Measurements from ENCODE around the gene RAB9B.
"Not testable (repeated sequence)": the region's sequence is repeated elsewhere in the genome, so short reads cannot be mapped to it uniquely, and the experiment has no call there.

The RAB9B gene

GRCh38 chrX:103831803-103832544, at the start of gene RAB9B:
TSS of gene RAB9B (minus strand) at chrX:103832257. CDS start at chrX:103825784, 6,473 bp downstream.
- DNase-seq (ENCODE audit: low read depth): no peak

GRCh38 chrX:103879339-103879738, 47.3 kb upstream of the RAB9B start:
- no peak for DNase-seq (ENCODE audit: low read depth)

- no peak for DNase-seq (ENCODE audit: low read depth)
Observed at GRCh38 chrX:103878466-103879122, 46.5 kb upstream of the RAB9B start.

- no peak for DNase-seq (ENCODE audit: low read depth)
Observed at GRCh38 chrX:103877571-103877970, 45.5 kb upstream of the RAB9B start.

GRCh38 chrX:103864886-103865534, 33.0 kb upstream of the RAB9B start:
- DNase-seq (ENCODE audit: low read depth): no peak

- DNase-seq (ENCODE audit: low read depth): no peak
Observed at GRCh38 chrX:103864149-103864548, 32.1 kb upstream of the RAB9B start.

- DNase-seq (ENCODE audit: low read depth): no peak
Observed at GRCh38 chrX:103861200-103861599, 29.1 kb upstream of the RAB9B start.

- DNase-seq (ENCODE audit: low read depth): no peak
Observed at GRCh38 chrX:103849558-103849957, 17.5 kb upstream of the RAB9B start.

GRCh38 chrX:103847174-103847870, 15.3 kb upstream of the RAB9B start:
- DNase-seq (ENCODE audit: low read depth): no peak

GRCh38 chrX:103846386-103846785, 14.3 kb upstream of the RAB9B start:
- no peak for DNase-seq (ENCODE audit: low read depth)

- peak; percentile 29 for DNase-seq (ENCODE audit: low read depth)
Observed at GRCh38 chrX:103845165-103845653, 13.2 kb upstream of the RAB9B start.

- DNase-seq (ENCODE audit: low read depth): no peak
Observed at GRCh38 chrX:103839404-103839803, 7.3 kb upstream of the RAB9B start.

- DNase-seq (ENCODE audit: low read depth): peak; percentile 36
Observed at GRCh38 chrX:103831342-103831802, 685 bp downstream of the RAB9B start.

GRCh38 chrX:103830848-103831247, 1.2 kb downstream of the RAB9B start:
- no peak for DNase-seq (ENCODE audit: low read depth)

GRCh38 chrX:103828529-103828928, 3.5 kb downstream of the RAB9B start:
- no peak for DNase-seq (ENCODE audit: low read depth)

- no peak for DNase-seq (ENCODE audit: low read depth)
Observed at GRCh38 chrX:103825881-103826280, 6.2 kb downstream of the RAB9B start.

GRCh38 chrX:103823591-103823990, 8.5 kb downstream of the RAB9B start:
- no peak for DNase-seq (ENCODE audit: low read depth)

- DNase-seq (ENCODE audit: low read depth): not testable (repeated sequence)
Observed at GRCh38 chrX:103820802-103821201, 11.3 kb downstream of the RAB9B start.

GRCh38 chrX:103818842-103819619, 13.0 kb downstream of the RAB9B start:
- no peak for DNase-seq (ENCODE audit: low read depth)

- DNase-seq (ENCODE audit: low read depth): no peak
Observed at GRCh38 chrX:103817502-103817901, 14.6 kb downstream of the RAB9B start.

GRCh38 chrX:103817101-103817500, 15.0 kb downstream of the RAB9B start:
- not testable (repeated sequence) for DNase-seq (ENCODE audit: low read depth)

All from stimulated activated CD8-positive, alpha-beta memory T cell treated with anti-CD3 and anti-CD28 coated beads, Interleukin-7, amount 100 ng/mL, for 24 hours (primary cell).